Astrocyte (in vitro differentiated cells and primary cell): ENCODE measurements around the gene GLCCI1. TPM values are rescaled to one million over a fixed set of nuclear protein-coding genes. Genes with fewer than 3 reads are reported as not detected.

Experiments used
- DNase-seq: peaks from one replicate; pipeline ENCODE4 v3.0.0-alpha.2; 2010; ENCODE audit warnings: low read depth
- FAIRE-seq: peaks from 2 replicates; lab custom pipeline; 2011; peaks lifted over from hg19 to GRCh38; lab: Jason Lieb, UNC
- H2AFZ ChIP-seq: 2 replicates; pipeline ENCODE4 v1.6.0; 2012; ENCODE audit warnings: low read depth, low read length, inconsistent platforms
- H3K27ac ChIP-seq: 2 replicates; pipeline ENCODE4 v1.5.1; 2011; ENCODE audit warnings: low read depth, low read length, inconsistent platforms
- H3K27me3 ChIP-seq: 2 replicates; pipeline ENCODE4 v1.6.0; 2011; ENCODE audit warnings: low read length, inconsistent platforms; ENCODE audit not compliant: insufficient read depth
- H3K36me3 ChIP-seq: 2 replicates; pipeline ENCODE4 v1.5.1; 2011; ENCODE audit warnings: low read length, inconsistent platforms; ENCODE audit not compliant: insufficient read depth
- H3K4me1 ChIP-seq: 2 replicates; pipeline ENCODE4 v1.5.1; 2011; ENCODE audit warnings: low read length, inconsistent platforms; ENCODE audit not compliant: insufficient read depth
- H3K4me2 ChIP-seq: 2 replicates; pipeline ENCODE4 v1.6.0; 2012; ENCODE audit warnings: low read length, inconsistent platforms
- H3K4me3 ChIP-seq: 2 replicates; pipeline ENCODE4 v1.5.1; 2011; ENCODE audit warnings: low read depth, mild to moderate bottlenecking, low read length, inconsistent platforms; ENCODE audit not compliant: insufficient read depth
- H3K79me2 ChIP-seq: 2 replicates; pipeline ENCODE4 v1.6.0; 2012; ENCODE audit warnings: mild to moderate bottlenecking, low read length, inconsistent platforms; ENCODE audit not compliant: insufficient read depth
- H3K9ac ChIP-seq: 2 replicates; pipeline ENCODE4 v1.6.0; 2012; ENCODE audit warnings: mild to moderate bottlenecking, low read length, inconsistent platforms
- H3K9me3 ChIP-seq: 2 replicates; pipeline ENCODE4 v1.5.1; 2012; ENCODE audit warnings: low read depth, mild to moderate bottlenecking, low read length, inconsistent platforms; ENCODE audit not compliant: insufficient read depth
- H4K20me1 ChIP-seq: 2 replicates; pipeline ENCODE4 v1.6.0; 2012; ENCODE audit warnings: low read length, inconsistent platforms; ENCODE audit not compliant: insufficient read depth
- H3K27ac Mint-ChIP-seq: one replicate; pipeline ENCODE4 v1.8.0; 2021; ENCODE audit warnings: mild to moderate bottlenecking, mixed read lengths; ENCODE audit not compliant: unreplicated experiment
- H3K27me3 Mint-ChIP-seq: one replicate; pipeline ENCODE4 v1.8.0; 2021; ENCODE audit warnings: low read depth, mixed read lengths; ENCODE audit not compliant: unreplicated experiment
- H3K36me3 Mint-ChIP-seq: one replicate; pipeline ENCODE4 v1.8.0; 2021; ENCODE audit warnings: low read depth, mixed read lengths; ENCODE audit not compliant: unreplicated experiment
- H3K4me1 Mint-ChIP-seq: one replicate; pipeline ENCODE4 v1.8.0; 2021; ENCODE audit warnings: low read depth, mixed read lengths; ENCODE audit not compliant: unreplicated experiment
- H3K4me3 Mint-ChIP-seq: one replicate; pipeline ENCODE4 v1.8.0; 2021; ENCODE audit warnings: mild to moderate bottlenecking, moderate library complexity, mixed read lengths; ENCODE audit not compliant: unreplicated experiment
- H3K9me3 Mint-ChIP-seq: one replicate; pipeline ENCODE4 v1.8.0; 2021; ENCODE audit warnings: mild to moderate bottlenecking, mixed read lengths; ENCODE audit not compliant: unreplicated experiment
- CTCF ChIP-seq: IDR thresholded peaks from 2 replicates; pipeline ENCODE4 v1.5.1; 2011; ENCODE audit warnings: low read depth, mild to moderate bottlenecking, inconsistent platforms, low read length, moderate library complexity; ENCODE audit not compliant: insufficient read depth
- EZH2 ChIP-seq: IDR thresholded peaks from 2 replicates; pipeline ENCODE4 v1.6.1; 2012; ENCODE audit warnings: mild to moderate bottlenecking, low read length, inconsistent platforms; ENCODE audit not compliant: insufficient read depth
- total RNA-seq: library from RNA; stranded (reverse); gene quantifications from 2 replicates; pipeline ENCODE4 v1.2.1, GENCODE V29; 2021

The GLCCI1 gene
- total RNA-seq, 1 donor from 2014 or later, result 24.2 TPM

DNA sequence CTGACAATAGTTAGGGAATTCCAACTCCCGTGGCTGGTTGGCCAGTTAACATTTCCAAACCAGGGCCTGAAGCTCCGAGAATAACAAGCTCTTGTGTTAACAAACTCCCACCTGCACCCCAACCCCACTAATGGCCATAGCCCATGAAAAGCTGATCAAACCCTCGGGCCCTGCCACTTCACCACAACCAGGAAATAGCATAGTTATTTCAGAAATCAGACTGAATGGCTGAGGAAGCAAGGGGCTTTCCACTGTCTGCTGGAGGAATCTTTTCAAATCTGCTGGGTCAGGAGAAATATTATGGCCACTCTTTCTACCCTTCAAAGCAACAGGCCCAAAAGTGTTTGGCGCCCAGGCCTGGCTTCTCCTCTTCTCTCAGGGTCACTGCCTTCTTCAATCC lies 145.6 kb downstream of the GLCCI1 start:
- DNase-seq (no peak), FAIRE-seq (no peak)
- Histone ChIP-seq H2AFZ (no peak overlapping the region), H3K36me3 (no peaks in the 10 kb centered on the region), H3K4me2 (no peak overlapping the region), H3K9ac (no peak overlapping the region), H3K79me2 (no peaks in the 10 kb centered on the region), H4K20me1 (no peaks in the 10 kb centered on the region), H3K4me1 (peaks cover 6% of the 10 kb centered on the region), H3K4me3 (no peak overlapping the region), H3K27ac (no peak overlapping the region), H3K9me3 (no peaks in the 10 kb centered on the region), H3K27me3 (no peaks in the 10 kb centered on the region)
- Mint-ChIP-seq H3K4me1 (peaks cover 8% of the 10 kb centered on the region), H3K27me3 (no peaks in the 10 kb centered on the region), H3K27ac (no peak overlapping the region), H3K4me3 (no peak overlapping the region), H3K36me3 (peaks cover 5% of the 10 kb centered on the region), H3K9me3 (peaks cover 2% of the 10 kb centered on the region)
- no peak for TF ChIP-seq EZH2
- no peak for TF ChIP-seq CTCF

GRCh38 chr7:8115547-8116402 lies 147.2 kb downstream of the GLCCI1 start:
- H3K79me2 ChIP-seq, result no peaks in the 10 kb centered on the region
- Mint-ChIP-seq H3K4me3 (no peak overlapping the region), H3K4me1 (no peaks in the 10 kb centered on the region), H3K27ac (no peak overlapping the region), H3K27me3 (no peaks in the 10 kb centered on the region), H3K36me3 (peaks cover 5% of the 10 kb centered on the region), H3K9me3 (peaks cover 2% of the 10 kb centered on the region)
- no peak overlapping the region for H3K27ac ChIP-seq
- no peaks in the 10 kb centered on the region for H3K4me1 ChIP-seq
- TF ChIP-seq CTCF (no peak), EZH2 (no peak)
- no peaks in the 10 kb centered on the region for H3K36me3 ChIP-seq
- H4K20me1 ChIP-seq, result no peaks in the 10 kb centered on the region
- no peak overlapping the region for H2AFZ ChIP-seq
- H3K9me3 ChIP-seq, result no peaks in the 10 kb centered on the region
- no peak for FAIRE-seq
- no peak overlapping the region for H3K4me3 ChIP-seq
- no peak overlapping the region for H3K4me2 ChIP-seq
- H3K9ac ChIP-seq, result no peak overlapping the region
- no peak for DNase-seq
- no peaks in the 10 kb centered on the region for H3K27me3 ChIP-seq

- TF ChIP-seq EZH2 (no peak), CTCF (no peak)
- Histone ChIP-seq H4K20me1 (no peaks in the 10 kb centered on the region), H3K4me3 (no peak overlapping the region), H3K36me3 (no peaks in the 10 kb centered on the region), H3K4me2 (no peak overlapping the region), H3K27ac (no peak overlapping the region), H3K27me3 (no peaks in the 10 kb centered on the region), H3K4me1 (no peaks in the 10 kb centered on the region), H3K79me2 (no peaks in the 10 kb centered on the region), H2AFZ (no peak overlapping the region), H3K9ac (no peak overlapping the region), H3K9me3 (no peaks in the 10 kb centered on the region)
- Mint-ChIP-seq H3K36me3 (peaks cover 5% of the 10 kb centered on the region), H3K27ac (no peak overlapping the region), H3K4me3 (no peak overlapping the region), H3K9me3 (peaks cover 2% of the 10 kb centered on the region), H3K27me3 (no peaks in the 10 kb centered on the region), H3K4me1 (no peaks in the 10 kb centered on the region)
- FAIRE-seq, result no peak
- DNase-seq, result no peak
Measured at GRCh38 chr7:8117195-8117594, 148.6 kb downstream of the GLCCI1 start.
